Activated CD8-positive, alpha-beta T cell treated with anti-CD3 and anti-CD28 coated beads for 36 hours (primary cell): Measurements from ENCODE around the gene EEF1B2. TPM values are rescaled to one million over a fixed set of nuclear protein-coding genes. Genes with fewer than 3 reads are reported as not detected.

Source experiments
- ATAC-seq: fragments of 200-7000 bp; cut with Tn5 transposase; one replicate; pipeline ENCODE4 v1.10.0; 2021; ENCODE audit warnings: mild to moderate bottlenecking, moderate library complexity
- CTCF ChIA-PET: fragments of 350-600 bp; sonication (Branson Sonifier 250); formaldehyde crosslinking; loops from one replicate; lab custom pipeline; 2021; ENCODE audit warnings: antibody characterized with exemption; lab: Charles Lee
- POLR2A ChIA-PET: fragments of 350-600 bp; sonication (Branson Sonifier 250); formaldehyde crosslinking; loops from one replicate; lab custom pipeline; 2021; ENCODE audit warnings: antibody characterized with exemption; lab: Charles Lee
- DNase-seq: peaks from one replicate; pipeline ENCODE4 v3.0.0-alpha.2; 2020
- H3K27ac Mint-ChIP-seq: one replicate; pipeline ENCODE4 v1.8.0; 2021; ENCODE audit warnings: mild to moderate bottlenecking, mixed read lengths
- H3K27me3 Mint-ChIP-seq: one replicate; pipeline ENCODE4 v1.8.0; 2021; ENCODE audit warnings: mixed read lengths
- H3K36me3 Mint-ChIP-seq: one replicate; pipeline ENCODE4 v1.8.0; 2021; ENCODE audit warnings: low read depth, mixed read lengths
- H3K4me1 Mint-ChIP-seq: one replicate; pipeline ENCODE4 v1.8.0; 2021; ENCODE audit warnings: low read depth, mixed read lengths
- H3K4me3 Mint-ChIP-seq: one replicate; pipeline ENCODE4 v1.8.0; 2021; ENCODE audit warnings: mild to moderate bottlenecking, moderate library complexity, mixed read lengths
- H3K9me3 Mint-ChIP-seq: one replicate; pipeline ENCODE4 v1.8.0; 2021; ENCODE audit warnings: mixed read lengths
- CTCF ChIP-seq: fragments of 200-600 bp; IDR thresholded peaks from one replicate; pipeline ENCODE4 v1.8.0; 2022; ENCODE audit warnings: antibody characterized with exemption, mild to moderate bottlenecking
- intact Hi-C: fragments of 100-400 bp; cut with micrococcal nuclease; formaldehyde crosslinking; loops from one replicate; pipeline ENCODE4 v1.10.0; 2022
- total RNA-seq, 2 experiments: library from RNA; stranded (reverse); gene quantifications; one replicate each; pipeline ENCODE4 v1.2.3, GENCODE V29; 2021

Gene EEF1B2
- total RNA-seq, 2 experiments from 2014 or later: 1,168 to 1,169 TPM

GRCh38 chr2:206190689-206191088 is 31.0 kb downstream of the EEF1B2 start:
- intact Hi-C loops: no loop called here
- TF ChIP-seq CTCF: no peak

GRCh38 chr2:206192157-206192556 is 32.5 kb downstream of the EEF1B2 start:
- no peak overlapping the region for H3K27ac Mint-ChIP-seq
- intact Hi-C loops: no loop called here
- peaks cover 13% of the 10 kb centered on the region for H3K27me3 Mint-ChIP-seq
- H3K9me3 Mint-ChIP-seq: no peaks in the 10 kb centered on the region
- ChIA-PET POLR2A (no interaction called here), CTCF (no interaction called here)
- no peak for ATAC-seq
- no peaks in the 10 kb centered on the region for H3K4me1 Mint-ChIP-seq
- H3K36me3 Mint-ChIP-seq: no peaks in the 10 kb centered on the region
- no peak for TF ChIP-seq CTCF
- no peak for DNase-seq
- no peak overlapping the region for H3K4me3 Mint-ChIP-seq

More at GRCh38 chr2:206190689-206191088, 31.0 kb downstream of the EEF1B2 start:
- no peak for ATAC-seq
- Mint-ChIP-seq H3K36me3 (no peaks in the 10 kb centered on the region), H3K4me1 (no peaks in the 10 kb centered on the region), H3K27me3 (peaks cover 12% of the 10 kb centered on the region), H3K27ac (no peak overlapping the region), H3K9me3 (no peaks in the 10 kb centered on the region), H3K4me3 (no peak overlapping the region)
- ChIA-PET POLR2A (no interaction called here), CTCF (no interaction called here)
- no peak for DNase-seq

GRCh38 chr2:206193671-206194357 is 34.1 kb downstream of the EEF1B2 start:
- peaks cover 16% of the 10 kb centered on the region for H3K27me3 Mint-ChIP-seq
- no peaks in the 10 kb centered on the region for H3K36me3 Mint-ChIP-seq
- H3K4me3 Mint-ChIP-seq: no peak overlapping the region
- no peaks in the 10 kb centered on the region for H3K9me3 Mint-ChIP-seq
- POLR2A ChIA-PET: no interaction called here
- no peaks in the 10 kb centered on the region for H3K4me1 Mint-ChIP-seq
- H3K27ac Mint-ChIP-seq: no peak overlapping the region
- intact Hi-C loops: no loop called here
- no peak for ATAC-seq
- TF ChIP-seq CTCF: no peak
- DNase-seq: no peak
- CTCF ChIA-PET: no interaction called here

GRCh38 chr2:206198677-206199076 is 39.0 kb downstream of the EEF1B2 start:
- no peaks in the 10 kb centered on the region for H3K4me1 Mint-ChIP-seq
- H3K27ac Mint-ChIP-seq: no peak overlapping the region
- DNase-seq: no peak
- ChIA-PET POLR2A (no interaction called here), CTCF (interaction anchor here (0.9 kb wide), 2 partner anchors 9 to 374 kb away, joined by 3 read pairs; no protein-coding TSS in a partner anchor)
- peaks cover 15% of the 10 kb centered on the region for H3K27me3 Mint-ChIP-seq
- no peaks in the 10 kb centered on the region for H3K9me3 Mint-ChIP-seq
- no peaks in the 10 kb centered on the region for H3K36me3 Mint-ChIP-seq
- no peak for ATAC-seq
- no peak overlapping the region for H3K4me3 Mint-ChIP-seq
- TF ChIP-seq CTCF: no peak
- intact Hi-C loops: no loop called here

- TF ChIP-seq CTCF: no peak
- no peak for ATAC-seq
- CTCF ChIA-PET: no interaction called here
- Mint-ChIP-seq H3K36me3 (no peaks in the 10 kb centered on the region), H3K9me3 (no peaks in the 10 kb centered on the region), H3K4me1 (no peaks in the 10 kb centered on the region), H3K4me3 (no peak overlapping the region), H3K27ac (no peak overlapping the region), H3K27me3 (peaks cover 16% of the 10 kb centered on the region)
- intact Hi-C loops: no loop called here
- no peak for DNase-seq
- POLR2A ChIA-PET: no interaction called here
These were observed 41.6 kb downstream of the EEF1B2 start for GRCh38 chr2:206201075-206201848.
